AG08395 (cell line): ENCODE measurements around the gene NKD2.

Source experiments
- DNase-seq: peaks from one replicate; pipeline ENCODE4 v3.0.0; 2012; ENCODE audit warnings: mixed read lengths, low spot score

The NKD2 gene

DNA sequence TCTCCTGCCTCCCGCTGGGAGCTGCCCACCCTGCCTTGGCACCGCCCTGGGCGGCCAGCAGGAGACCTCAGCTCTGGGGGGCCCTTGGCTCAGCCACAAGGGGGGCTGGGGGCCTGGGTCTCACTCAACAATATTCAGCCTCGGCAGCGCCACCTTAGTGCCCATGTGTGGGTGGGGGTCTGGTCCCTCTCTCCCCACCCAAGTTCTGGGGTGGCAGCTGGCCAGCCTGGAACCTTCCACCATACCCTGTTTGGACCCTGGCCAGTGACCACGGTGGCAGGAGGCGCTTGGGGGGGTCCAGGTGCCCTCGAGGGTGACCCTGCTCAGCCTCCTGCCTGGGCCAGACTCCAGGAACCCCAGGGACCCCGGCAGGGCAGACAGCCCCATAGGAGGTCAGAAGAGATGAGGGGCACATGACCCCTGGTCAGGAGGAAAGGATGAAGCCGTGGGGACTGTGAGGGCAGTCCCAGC lies 22.2 kb downstream of the NKD2 start:
- DNase-seq = no peak

DNA sequence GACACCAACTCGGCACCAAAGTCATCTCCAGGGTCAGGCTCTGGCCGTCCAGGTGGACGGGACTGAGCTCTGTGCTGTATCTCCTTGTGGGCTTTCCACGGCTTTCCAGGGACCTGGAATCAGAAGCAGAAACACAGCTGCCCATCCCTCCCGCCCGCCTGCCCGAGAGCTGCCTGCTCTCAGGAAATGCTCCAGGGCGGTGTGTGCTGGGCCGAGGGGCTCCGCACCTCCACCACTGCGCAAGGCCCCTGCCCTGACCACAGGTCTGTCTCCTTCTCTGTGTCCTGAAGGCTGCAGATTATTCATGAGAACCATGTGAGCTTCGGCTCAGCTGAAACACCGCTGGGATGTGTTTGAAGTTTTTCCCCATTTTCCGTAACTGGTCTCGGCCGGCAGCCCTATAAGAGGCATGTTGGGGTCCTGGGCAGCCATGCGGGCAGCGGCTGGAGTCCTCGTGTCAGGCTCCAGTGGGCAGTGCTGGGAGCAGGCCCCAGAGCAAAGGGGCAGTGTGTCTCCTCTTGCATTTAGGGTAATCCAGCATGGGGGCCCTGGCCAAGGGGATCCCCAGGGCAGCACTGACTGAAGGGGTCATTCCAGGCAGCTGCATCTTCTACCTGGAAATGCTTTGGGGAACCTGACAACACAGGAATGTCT lies 22.8 kb downstream of the NKD2 start:
- no peak for DNase-seq

DNA sequence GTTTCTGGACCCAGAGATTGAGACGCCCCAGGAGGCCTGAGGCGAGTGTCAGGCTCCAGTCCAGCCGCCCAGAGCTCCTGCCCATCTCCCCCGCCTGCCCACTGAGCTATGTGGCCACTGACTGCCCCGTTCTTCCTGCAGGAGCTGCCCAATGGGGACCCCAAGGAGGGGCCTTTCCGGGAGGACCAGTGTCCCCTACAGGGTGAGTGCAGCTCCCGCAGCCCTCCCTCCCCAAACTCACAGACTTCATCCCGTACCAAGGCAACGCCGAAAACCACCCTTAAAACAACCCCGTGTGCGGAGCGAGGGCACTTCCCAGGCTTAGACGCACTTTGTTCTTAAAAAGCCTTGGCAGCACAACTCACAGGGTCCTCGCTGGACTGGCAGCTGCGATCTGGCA lies 23.4 kb downstream of the NKD2 start:
- no peak for DNase-seq

DNA sequence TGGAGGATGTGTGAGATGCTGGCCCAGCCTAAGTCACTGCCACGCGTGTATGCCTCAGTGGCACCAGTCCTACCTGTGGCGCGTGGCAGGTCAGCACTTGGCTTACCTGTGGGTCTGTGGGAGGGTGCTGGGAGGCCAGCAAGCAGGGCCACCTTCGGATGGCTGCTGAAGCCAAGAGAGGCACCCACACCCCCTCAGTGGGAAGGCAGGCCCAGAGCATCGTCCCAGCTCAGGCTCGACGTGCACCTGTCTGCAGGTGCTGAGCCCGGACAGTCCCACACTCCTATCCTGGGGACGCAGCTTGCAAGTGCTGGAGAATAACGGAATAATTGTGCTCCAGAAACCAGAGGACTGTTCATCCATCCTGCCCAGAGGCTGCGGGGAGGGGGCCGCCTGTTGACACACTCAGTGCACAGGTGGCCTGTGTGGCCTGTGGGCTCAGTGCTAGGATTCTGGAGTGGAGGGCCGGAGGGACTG lies 24.0 kb downstream of the NKD2 start:
- no peak for DNase-seq

- no peak for DNase-seq
Observed at GRCh38 chr5:1033178-1033577, 24.6 kb downstream of the NKD2 start.

- DNase-seq = no peak
Observed at GRCh38 chr5:1033606-1034420, 25.2 kb downstream of the NKD2 start.

- no peak for DNase-seq
Observed at GRCh38 chr5:1034421-1034905, 25.9 kb downstream of the NKD2 start.

DNA sequence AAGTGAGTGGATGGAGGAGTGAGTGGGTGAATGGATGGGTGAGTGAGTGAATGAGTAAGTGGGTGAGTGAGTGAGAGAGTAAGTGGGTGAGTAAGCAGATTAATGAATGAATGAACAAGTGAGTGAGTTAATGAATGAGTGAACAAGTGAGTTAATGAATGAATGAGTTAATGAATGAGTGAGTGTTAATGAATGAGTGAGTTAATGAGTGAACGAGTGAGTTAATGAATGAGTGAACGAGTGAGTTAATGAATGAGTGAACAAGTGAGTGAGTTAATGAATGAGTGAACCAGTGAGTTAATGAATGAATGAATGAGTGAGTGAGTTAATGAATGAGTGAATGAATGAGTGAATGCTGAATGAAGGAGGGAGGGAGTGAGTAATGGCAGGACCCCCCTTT lies 26.4 kb downstream of the NKD2 start:
- DNase-seq = no peak

DNA sequence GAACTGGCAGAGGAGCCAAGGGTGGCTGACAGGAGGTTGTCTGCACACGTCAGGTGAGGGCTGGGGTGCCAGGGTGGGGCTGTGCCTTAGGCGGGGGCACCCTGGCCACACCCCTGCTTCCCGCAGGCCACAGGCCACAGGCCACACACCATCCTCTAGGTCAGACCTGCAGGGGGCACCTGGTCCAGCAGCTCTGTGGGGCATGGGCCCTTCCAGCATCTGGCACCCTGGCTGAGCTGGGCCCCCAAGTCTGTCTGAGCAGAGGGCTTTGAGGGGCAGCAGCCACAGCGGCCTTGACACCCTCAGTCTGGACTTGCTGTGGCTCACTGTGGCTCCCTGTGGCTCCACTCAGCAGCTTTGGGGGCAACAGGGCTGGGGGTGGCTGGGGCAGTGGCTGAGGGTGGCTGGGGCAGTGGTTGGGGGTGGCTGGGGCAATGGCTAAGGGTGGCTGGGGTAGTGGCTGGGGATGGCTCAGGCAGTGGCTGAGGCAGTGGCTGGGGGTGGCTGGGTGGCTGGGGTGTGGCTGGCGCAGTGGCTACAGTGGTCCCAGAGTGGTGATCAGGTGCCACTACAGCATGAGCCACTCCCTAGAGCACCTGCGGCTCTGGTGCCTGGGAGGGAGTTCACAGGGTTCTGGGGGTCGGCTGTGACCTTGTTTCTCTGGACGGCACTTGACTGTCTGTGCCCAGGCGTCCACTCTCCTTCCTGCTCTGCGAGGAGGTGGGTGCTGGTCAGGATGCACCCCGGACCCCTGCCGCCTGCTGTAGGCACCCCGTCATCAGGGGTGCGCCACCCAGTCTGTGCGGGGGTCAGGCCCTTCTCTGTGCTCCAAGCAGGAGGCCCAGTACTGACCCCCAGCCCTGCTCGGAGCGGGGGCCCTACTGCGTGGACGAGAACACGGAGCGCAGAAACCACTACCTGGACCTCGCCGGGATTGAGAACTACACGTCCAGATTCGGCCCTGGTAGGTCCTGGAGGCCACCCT lies 27.1 kb downstream of the NKD2 start:
- no peak for DNase-seq

DNA sequence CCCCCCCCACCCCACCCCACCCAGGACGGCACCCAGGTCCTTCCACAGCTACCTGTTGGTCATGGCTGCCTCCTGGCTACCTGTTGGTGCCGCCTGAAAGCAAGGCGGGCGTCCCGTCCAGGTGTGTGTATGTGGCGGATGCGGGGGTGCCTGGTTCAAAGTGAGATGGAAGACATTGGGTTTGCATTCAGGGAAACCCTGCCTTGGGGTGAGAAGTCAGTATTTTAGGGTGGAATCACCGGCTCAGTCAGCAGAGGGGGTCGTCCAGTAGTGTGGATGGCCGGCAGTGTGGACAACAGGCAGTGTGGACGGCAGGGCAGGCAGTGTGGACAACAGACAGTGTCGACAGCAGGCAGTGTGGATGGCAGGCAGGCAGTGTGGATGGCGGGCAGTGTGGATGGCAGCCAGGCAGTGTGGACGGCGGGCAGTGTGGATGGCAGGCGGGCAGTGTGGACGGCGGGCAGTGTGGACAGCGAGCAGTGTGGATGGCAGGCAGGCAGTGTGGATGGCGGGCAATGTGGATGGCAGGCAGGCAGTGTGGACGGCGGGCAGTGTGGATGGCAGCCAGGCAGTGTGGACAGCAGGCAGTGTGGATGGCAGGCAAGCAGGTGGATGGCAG lies 28.0 kb downstream of the NKD2 start:
- DNase-seq = no peak

- DNase-seq = no peak
Observed at GRCh38 chr5:1037123-1037670, 28.6 kb downstream of the NKD2 start.

GRCh38 chr5:1037671-1038416 lies 29.2 kb downstream of the NKD2 start:
- DNase-seq = no peak

DNA sequence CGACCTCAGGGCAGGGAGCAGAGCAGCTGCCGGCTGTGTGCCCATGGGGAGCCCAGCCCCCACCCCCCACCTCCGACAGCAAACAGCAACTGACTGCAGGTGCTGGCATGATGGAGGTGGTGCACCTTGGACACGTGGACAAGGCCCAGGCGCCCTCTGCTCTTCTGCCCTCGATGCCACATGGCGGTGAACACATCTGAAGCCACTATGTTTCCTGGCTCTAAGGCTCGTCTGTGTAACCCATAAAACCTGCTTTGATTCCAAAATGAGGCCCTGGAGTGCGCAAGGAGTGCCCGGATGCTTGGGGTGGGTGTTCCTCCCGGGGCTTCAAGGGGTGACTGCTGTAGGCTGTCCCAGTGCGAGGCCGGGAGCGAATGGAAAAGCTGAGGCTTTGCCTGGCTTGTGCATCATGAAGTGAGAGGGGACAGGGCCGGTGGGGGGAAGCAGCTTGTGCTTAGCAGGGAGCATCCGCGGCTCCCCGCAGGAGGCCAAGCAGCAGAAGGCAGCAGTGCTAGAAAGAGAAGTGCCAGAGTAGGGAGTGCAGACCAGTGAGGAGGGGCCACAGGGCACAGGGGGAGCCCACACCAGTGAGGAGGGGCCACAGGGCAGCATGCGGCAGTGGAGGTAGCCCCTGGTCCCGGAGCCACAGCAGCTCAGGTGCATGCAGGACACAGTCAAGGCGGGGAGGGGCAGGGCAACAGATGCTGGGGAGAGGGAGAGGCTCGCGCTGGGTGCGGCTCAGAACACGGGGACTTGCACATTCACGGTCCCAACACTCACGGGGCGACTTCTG lies 30.0 kb downstream of the NKD2 start:
- no peak for DNase-seq

GRCh38 chr5:1039210-1039548 lies 30.6 kb downstream of the NKD2 start:
- no peak for DNase-seq

- DNase-seq = no peak
Observed at GRCh38 chr5:1039706-1040260, 31.2 kb downstream of the NKD2 start.

GRCh38 chr5:1040571-1040970 lies 32.0 kb downstream of the NKD2 start:
- no peak for DNase-seq

DNA sequence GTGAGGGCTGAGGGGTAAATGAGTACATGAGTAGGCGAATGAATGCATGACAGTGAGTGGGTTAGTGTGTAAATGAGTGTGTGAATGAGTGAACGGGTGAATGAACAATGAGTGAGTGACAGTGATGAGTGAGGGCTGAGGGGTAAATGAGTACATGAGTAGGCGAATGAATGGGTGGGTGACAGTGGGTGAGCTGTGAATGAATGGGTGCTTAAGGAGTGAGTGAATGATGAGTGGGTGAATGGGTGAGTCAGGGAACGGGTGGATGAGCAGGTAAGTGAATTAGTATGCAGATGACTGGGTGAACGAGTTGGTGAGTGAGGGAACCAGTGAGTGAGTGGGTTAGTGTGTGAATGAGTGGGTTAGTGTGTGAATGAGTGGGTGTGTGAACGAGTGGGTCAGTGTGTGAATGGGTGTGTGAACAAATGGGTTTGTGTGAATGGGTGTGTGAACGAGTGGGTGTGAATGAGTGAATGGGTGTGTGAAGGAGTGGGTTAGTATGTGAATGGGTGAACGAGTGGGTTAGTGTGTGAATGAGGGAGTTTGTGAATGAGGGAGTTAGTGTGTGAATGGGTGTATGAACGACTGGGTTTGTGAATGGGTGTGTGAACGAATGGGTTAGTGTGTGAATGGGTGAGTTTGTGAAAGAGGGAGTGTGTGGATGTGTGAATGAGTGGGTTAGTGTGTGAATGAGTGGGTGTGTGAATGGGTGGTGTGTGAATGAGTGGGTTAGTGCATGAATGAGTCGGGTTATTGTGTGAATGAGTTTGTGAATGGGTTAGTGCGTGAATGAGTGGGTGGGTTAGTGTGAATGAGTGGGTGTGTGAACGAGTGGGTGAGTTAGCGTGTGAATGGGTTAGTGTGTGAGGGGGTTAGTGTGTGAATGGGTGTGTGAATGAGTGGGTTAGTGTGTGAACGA lies 32.9 kb downstream of the NKD2 start:
- no peak for DNase-seq

- no peak for DNase-seq
Observed at GRCh38 chr5:1042626-1043025, 34.0 kb downstream of the NKD2 start.
